GM19351 (cell line): ENCODE measurements around the gene VWA2.

Experiments used
- ATAC-seq: cut with Tn5 transposase; IDR thresholded peaks from one replicate; pipeline ENCODE4 v1.9.1; 2021; ENCODE audit warnings: mild to moderate bottlenecking, moderate library complexity; ENCODE audit not compliant: unreplicated experiment

The VWA2 gene

DNA sequence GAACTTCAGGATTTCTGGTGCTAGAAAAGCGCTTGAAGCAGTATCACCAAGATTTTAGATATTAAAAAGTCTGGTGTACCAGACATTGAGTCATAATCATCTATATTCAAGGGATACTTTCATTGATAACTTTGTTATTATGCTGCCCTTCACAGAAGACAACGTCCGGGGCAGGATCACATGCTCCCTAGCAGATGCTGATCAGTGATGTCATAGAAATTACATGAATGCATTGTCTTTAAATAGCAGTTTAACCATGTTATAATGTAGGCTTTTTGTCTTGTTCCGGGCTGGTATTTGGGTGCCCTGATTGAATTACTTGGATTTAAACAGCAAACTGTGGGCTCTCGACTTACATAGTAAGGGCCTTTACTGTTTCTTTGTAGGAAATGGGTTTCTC lies 54.0 kb downstream of the VWA2 start:
- no peak for ATAC-seq

DNA sequence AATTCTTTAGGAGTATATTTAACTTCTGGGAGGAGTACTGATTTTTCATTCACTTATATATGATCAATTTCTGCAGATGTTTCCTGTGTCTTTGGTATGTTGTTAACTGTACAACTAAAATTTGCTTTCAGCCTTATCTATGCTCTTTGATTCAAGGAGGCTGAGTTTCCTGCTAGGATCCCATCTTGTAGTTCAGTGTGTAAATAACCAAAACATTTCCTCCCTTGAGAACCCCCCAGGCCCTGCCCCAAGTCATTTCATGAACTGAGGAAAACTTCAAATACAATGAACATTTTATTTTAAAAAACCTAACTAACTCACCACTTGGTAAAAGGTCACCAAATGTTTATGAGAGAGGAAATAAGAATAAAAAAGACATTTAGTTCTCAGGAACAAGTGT lies 55.5 kb downstream of the VWA2 start:
- ATAC-seq, result no peak

DNA sequence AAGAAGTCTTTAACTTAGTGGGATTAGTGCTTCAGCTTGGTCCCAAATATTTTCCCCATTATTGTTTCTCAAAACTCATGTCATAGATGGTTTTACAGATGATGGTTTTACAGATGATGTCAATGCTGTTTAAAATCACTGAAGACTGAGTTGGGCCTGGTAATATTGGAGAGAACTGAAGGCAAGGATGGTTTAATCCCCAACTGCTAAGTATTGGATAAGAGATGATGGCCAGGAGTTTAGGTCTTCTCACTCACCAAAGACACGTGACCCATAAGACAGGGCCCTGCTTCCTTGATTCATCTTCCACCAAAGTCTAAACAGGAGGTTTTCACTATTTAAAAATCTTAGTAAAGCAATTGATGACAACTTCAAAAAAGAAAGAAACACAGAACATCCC lies 56.3 kb downstream of the VWA2 start:
- no peak for ATAC-seq

DNA sequence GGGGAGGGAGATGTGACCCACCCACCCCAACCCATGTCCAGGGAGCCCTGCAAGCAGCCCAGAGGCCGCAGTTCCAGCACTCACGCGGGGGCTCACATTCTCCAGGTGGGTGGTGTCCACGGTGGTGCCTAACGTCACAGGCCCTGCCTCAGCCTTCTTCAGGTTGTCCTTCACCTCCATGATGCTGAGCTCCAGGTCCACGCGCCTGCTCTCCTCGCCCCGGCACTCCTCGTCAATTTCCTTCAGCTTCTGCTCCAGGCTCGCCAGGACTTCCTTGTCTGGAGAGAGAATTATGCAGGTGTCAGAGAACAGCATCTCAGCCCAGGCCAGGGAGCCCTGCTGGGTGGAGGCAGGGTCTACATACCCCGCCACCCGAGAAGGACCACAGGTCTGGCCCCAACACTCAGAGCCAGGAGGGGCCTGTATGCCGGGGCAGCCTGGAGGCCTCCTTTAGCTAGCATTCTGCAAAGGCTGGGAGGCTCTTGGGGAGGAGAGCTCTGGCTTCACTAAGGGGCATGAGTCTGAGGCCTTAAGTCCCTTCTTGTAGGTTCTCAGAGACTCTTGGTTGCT lies 58.2 kb downstream of the VWA2 start:
- ATAC-seq, result no peak

DNA sequence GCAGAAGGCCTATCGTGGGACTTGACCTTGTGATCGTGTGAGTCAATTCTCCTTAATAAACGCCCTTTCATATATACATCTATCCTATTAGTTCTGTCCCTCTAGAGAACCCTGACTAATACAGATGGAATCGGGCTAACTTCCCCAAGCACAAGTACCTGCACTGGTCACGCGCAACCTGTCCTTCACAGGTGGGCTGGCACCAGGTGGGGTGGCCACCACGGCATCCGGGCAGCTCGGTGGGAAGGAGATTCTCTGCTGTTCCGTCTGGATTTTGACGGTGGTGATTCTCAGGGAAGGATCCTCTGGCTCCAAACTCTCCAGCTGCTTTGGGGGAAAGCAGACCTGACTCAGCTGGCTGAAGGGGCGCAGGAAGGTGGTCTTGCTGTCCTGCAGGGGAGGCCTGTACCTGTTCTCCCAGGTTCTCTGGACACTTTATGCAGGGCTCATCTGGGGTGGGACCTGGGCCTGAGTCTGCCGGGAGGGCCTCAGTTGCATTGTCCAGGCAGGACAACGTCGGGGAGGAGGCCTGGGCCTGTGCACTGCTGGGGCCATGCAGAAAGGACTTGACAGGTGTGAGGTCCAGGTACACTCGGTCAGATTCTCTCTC lies 61.1 kb downstream of the VWA2 start:
- ATAC-seq, result no peak

DNA sequence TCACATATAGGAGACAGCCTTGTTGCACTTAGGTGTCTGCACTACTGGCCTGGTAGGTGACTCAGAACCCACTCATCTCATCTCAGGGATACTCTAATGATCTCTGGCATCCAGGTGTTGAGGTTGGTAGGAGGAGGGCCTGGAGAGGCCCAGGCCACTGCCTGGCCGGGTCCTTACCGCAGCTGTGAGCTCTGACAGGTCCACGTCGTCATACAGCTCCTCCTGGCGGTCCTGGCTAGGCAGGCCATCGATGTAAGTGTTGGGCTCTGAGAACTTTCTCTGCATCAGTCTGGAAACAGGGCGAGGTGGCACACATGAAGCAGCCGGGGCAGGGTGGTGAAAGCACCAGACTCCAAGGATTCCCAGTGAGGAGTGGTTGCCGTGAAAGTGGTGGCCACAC lies 62.1 kb downstream of the VWA2 start:
- ATAC-seq, result no peak

DNA sequence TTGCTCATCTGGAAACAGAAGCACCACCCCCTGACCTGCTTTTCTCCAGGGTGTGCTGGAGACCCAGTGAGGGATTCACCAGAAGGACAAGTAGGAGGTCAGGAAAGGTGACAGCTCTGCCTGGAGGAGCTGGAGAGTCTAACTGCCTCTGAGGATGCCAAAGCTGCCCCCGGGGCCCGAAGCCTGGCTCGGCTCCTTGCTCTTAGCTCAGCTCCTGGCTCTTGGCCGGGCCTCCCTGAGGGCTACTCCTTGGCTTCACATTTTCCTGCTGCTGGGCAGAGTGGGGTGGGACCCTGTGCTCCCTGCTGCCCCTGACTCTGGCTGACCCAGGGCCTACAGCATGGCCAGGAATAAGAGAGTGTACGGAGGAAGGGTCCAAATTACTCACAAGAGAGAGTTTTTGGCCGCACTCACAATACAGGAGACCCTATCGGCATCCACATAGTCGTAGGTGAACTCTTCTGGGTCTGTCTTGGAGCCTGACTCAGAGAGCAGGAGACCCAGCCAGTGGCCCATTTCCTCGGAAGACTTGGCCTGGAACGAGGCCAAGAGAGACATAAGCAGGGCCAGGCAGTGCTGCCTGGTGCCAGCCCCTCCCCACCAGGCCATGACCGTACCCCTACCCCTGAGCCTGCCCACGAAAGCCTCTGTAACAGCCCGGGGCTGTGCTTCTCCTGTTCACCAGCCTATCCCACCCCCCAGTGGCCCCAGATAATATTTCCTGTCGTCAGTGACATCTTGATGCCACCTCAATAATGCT lies 63.1 kb downstream of the VWA2 start:
- ATAC-seq, result no peak

DNA sequence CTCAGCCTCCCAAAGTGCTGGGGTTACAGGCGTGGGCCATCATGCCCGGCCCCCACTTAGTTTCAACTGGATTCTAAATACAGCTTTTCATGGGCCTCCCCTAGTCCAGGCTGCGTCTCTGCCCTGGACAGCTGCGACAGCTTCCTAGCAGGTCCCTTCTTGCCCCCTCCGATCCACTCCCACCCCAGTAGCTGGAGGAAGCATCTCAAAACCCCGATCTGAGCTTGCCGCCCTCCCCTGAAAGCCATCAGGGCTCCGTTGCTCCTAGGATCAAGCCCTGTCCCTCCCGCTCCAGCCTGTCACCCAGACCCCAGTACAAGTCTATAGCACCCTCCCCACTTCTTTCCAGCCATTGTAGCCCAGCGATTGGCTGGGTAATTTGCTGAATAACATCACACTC lies 64.5 kb downstream of the VWA2 start:
- ATAC-seq, result peak; percentile 1

DNA sequence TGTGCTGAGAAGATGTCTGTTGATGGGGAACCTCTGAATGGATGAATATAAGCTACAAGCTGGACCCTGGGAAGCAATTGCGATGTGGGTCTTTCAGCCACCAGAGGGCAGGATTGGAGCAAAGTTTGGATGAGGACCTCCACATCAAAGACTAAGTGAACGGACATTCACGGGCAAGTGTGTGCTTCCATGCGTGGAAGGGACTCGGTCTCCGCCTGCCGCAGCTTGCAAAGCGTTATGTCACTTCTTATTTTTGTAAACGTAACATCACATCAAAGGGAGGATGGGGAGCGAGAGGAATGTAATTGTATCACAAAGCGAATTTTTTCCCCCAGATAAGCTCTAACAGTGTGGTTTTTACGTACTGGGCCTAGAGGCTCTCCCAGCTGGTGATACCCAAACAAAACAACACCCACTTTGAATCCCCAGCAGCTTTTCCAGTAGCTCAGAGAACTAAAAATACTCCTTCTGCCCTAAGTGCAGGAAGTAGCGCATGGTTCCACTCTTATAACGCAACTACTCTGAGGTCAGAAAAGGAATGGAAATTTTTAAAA lies 65.0 kb downstream of the VWA2 start:
- peak; percentile 59 for ATAC-seq

DNA sequence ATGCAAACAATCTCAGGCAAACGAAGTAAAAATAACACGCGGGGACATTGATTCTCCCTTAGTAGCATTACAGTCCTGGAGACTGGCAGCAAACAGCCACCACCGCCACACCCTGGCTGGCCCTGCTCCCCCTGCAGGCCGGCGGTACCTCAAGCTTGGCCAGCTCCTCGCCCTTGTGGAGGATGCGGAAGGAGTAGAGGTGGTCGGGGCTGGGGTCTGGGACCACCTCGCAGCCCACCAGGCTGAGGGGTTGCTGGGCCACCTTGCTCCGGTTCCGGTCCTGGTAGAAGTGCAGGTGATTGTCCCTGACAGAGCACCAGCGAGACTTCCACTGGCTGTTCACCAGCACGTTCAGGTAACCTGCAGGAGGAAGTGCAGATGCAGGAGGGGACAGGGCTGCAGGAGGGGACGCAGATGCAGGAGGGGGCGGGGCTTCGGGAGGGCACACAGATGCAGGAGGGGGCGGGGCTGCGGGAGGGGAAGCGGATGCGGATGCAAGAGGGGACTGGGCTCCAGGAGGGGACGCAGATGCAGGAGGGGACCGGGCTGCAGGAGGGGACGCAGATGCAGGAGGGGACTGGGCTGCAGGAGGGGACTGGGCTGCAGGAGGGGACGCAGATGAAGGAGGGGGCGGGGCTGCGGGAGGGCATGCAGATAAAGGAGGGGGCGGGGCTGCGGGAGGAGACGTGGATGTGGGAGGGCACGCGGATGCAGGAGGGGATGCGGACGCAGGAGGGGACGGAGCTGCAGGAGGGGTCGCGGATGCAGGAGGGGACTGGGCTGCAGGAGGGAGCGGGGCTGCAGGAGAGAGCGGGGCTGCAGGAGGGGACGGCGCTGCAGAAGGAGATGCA lies 65.7 kb downstream of the VWA2 start:
- ATAC-seq, result peak; percentile 67

DNA sequence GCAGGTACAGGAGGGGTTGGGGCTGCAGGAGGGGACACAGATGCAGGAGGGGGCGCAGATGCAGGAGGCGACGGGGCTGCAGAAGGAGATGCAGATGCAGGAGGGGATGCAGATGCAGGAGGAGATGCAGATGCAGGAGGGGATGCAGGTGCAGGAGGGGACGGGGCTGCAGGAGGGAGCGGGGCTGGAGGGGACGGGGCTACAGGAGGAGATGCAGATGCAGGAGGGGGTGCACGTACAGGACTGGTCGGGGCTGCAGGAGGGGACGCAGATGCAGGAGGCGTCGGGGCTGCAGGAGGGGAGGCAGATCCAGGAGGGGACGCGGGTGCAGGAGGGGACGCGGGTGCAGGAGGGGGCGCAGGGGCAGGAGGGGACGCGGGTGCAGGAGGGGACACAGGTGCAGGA lies 66.5 kb downstream of the VWA2 start:
- ATAC-seq, result no peak

DNA sequence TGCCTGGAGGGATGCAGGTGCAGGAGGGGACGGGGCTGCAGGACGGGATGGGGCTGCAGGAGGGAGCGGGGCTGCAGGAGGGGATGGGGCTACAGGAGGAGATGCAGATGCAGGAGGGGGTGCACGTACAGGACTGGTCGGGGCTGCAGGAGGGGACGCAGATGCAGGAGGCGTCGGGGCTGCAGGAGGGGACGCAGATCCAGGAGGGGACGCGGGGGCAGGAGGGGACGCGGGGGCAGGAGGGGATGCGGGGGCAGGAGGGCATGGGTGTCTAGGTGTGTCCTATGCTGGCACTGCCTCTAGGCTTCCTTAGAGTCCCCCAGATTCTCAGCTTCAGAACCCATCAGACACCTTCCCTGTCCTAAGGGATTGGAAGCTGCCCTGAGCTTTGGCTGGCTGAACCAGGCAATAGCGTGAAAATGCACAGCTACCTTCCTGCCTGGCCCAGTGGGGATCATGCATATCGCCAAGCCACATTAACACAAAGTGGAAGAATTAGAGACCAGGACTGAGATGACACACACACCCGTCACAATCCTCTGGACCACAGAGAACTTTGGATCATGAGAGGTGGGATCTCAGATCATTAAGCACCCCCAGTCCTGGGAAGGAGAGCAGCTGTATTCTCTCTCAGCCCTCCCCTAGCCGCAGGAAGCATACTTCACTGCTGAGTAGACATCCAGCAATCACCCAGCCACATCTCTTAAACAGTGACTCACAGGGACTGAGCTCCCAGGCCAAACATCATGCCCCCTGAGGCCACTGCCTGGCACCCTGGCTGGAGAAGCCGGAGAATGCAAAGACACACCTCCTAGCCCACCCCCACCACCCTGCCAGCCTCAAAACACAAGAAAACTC lies 67.3 kb downstream of the VWA2 start:
- no peak for ATAC-seq

DNA sequence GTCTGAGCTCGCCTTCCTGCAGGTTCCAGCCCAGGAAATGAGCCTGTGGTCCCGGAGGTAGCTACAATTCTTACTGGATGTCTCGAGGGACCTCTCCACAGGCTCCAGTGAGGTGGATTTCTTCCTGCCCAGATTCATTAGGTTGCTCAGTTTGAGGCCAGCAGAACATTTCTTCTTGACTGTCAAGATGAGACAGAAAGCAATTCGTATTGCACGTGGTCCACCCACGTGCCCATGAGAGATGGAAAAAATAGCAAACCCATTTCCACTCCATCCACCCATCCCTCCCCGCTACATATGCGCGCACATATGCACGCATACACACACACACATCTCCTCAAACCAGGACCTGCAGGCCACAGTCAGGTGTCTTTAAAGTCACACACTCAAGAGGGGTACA lies 68.7 kb downstream of the VWA2 start:
- no peak for ATAC-seq

DNA sequence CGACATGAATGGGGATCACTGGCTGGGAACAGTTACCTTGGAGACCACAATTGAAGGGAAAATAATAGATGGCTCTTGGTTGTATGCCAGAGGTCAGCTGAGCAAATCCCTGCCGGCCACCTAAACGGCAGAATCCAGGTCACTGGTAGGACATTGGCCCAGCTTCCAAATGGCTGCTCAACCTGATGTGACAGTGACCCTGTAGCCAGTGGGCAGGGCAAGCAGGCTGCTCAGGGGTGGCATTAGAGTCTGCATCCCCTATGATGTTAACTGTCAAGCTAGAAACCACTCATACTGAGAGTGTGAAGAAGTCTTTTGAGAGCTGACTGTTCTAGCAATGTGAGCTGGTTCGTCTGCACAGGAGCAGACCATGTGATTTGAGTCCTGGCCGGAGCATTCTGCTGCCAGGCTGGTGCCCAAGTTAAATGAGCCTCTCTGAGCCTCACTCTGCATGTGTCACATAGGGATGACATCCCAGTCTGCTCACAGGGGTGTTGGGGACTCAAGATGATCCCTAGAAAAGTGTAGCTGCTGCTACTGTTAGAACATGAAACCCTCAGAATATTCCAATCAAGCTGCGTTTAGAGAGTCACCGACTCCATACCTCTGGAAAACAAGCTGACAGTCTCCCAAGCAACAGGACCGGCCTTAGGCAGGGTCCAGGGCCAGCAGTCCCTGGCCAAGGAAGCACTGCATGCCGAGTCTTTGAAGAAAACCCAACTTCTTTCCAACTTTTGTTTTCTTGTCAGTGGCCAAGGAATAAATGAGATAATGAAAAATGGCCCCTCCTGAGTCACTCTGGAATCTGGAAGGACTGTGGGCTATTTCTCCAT lies 69.7 kb downstream of the VWA2 start:
- peak; percentile 59 for ATAC-seq

DNA sequence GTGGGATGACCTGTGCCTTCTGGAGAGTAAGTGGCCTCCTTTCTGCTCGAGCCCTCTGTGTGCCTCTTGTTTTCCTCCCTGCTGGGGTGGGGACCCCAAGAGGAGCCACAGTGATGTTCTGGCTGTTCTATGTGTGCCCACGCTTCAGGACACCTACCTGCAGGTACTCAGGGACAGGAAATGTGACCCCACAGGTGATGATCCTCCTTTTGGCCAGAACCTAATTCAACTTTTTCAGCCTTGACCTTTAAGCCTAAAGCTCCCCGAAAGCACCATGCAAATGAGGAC lies 70.3 kb downstream of the VWA2 start:
- ATAC-seq, result no peak

DNA sequence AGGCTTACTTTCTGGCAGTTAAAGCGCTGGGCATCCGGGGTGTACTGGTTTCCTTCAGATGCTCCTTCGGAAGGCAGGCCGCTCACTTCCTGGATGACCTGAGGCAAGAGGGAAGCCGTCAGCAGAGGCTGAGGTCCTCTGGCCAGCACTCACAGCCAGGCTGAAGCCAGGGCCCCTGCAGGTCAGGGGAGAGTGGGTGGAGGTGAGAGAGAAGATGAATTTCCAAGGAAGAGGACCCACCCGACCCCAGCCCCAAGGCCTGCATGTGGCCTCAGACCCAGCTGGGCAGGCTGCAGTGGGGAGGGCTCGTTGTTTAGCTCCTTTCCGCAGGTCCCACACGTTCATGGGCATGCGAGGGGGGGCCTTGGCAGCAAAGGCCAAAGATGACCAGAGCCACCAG lies 71.3 kb downstream of the VWA2 start:
- ATAC-seq, result no peak

DNA sequence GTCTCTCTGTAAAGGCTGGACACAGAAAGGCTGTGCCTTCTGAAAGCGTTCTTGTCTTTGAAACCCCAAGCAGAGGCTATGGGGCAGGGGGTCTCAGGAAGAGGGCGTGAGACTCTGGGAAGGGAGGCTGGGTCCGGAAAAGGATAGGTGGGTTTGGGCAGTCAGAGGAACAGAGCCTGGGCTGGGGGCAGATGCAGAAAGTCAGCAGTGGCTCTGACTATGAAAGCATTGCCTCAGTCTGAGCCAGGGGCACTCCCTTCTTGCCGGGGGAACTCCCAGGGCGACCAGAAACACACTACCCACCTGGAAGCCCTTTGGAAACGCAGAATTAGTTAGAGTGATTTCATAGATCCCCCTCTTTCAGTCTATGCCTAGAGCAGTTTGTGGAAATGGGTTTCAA lies 72.0 kb downstream of the VWA2 start:
- no peak for ATAC-seq

DNA sequence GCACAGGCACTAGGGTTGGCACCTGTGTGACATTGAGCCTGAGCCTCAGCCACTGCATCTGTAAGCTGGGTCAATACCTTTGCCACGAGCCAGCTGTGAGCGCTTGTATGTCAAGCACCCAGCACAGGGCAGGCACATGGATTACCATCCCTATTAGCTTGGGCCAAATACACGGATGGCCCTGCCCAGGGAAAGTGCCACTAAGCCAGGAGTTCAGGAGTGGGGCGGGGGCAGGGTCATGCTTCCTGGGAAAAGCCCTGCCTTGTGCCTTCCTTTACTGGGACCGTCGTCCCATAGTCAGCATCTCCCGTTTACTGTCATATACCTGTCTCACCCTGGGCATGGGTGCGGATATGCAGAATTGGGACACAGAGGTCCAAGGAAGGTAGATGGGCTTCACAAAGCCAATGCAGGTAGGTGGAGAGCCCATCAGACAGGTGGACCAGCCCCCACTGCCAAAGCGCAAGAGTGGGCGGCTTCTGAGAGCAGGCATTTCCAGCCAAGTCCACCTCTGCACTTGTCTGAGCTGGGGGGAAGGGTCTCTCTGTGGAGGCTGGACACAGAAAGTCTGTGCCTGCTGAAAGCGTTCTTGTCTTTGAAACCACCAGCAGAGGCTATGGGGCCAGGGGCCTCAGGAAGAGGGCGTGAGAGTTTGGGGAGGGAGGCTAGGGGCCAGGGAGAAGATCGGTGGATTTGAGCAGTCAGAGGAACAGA lies 72.6 kb downstream of the VWA2 start:
- ATAC-seq, result no peak

DNA sequence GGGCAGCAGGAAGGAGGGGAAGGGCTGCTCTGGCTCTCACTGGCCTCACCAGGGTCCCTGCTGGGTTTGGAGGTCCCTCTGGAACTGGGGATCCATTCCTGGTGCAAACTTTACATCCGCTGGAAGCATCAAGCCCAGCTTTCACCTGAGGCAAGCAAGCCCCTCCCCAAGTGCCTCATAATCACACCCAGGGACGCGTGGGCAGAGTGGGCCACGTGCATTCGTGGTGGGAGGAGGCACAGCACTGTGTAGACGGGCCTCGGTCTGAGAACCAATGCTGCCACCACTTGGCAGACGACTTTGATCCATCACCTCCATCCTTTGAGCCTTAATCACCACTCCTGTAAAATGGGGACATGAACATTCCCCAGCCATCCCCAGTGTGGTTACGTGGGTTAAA lies 74.1 kb downstream of the VWA2 start:
- ATAC-seq, result no peak
